Stimulated activated naive B cell treated with anti-CD40 and anti-IgM and Interleukin-4, amounts not matched to agents 10 μg/mL and 1 μg/mL and 100 μg/mL, for 72 hours (primary cell): ENCODE results near the gene ATP8A2.

Experiments
- ATAC-seq, 2 donors: fragments of 150-1000 bp; cut with Tn5 transposase; replicated peaks; 2 replicates each; pipeline ENCODE4 v1.10.0; 2021; ENCODE audit warnings: moderate library complexity in 1 of 2
- DNase-seq: peaks from one replicate; pipeline ENCODE4 v3.0.0; 2021
- H3K27ac Mint-ChIP-seq: one replicate; pipeline ENCODE4 v1.8.0; 2022; ENCODE audit warnings: mild to moderate bottlenecking, mixed read lengths
- H3K27me3 Mint-ChIP-seq, 2 donors: one replicate each; pipeline ENCODE4 v1.8.0; 2022; ENCODE audit warnings: mixed read lengths in 2 of 2
- H3K36me3 Mint-ChIP-seq, 2 donors: one replicate each; pipeline ENCODE4 v1.8.0; 2022; ENCODE audit warnings: mixed read lengths in 2 of 2, mild to moderate bottlenecking in 1 of 2
- H3K4me1 Mint-ChIP-seq, 2 donors: one replicate each; pipeline ENCODE4 v1.8.0; 2022; ENCODE audit warnings: mixed read lengths in 2 of 2, mild to moderate bottlenecking in 1 of 2
- H3K4me3 Mint-ChIP-seq, 2 donors: one replicate each; pipeline ENCODE4 v1.8.0; 2022; ENCODE audit warnings: mild to moderate bottlenecking in 2 of 2, mixed read lengths in 2 of 2, moderate library complexity in 1 of 2
- H3K9me3 Mint-ChIP-seq, 2 donors: one replicate each; pipeline ENCODE4 v1.8.0; 2022; ENCODE audit warnings: mixed read lengths in 2 of 2, mild to moderate bottlenecking in 1 of 2

Gene ATP8A2

DNA sequence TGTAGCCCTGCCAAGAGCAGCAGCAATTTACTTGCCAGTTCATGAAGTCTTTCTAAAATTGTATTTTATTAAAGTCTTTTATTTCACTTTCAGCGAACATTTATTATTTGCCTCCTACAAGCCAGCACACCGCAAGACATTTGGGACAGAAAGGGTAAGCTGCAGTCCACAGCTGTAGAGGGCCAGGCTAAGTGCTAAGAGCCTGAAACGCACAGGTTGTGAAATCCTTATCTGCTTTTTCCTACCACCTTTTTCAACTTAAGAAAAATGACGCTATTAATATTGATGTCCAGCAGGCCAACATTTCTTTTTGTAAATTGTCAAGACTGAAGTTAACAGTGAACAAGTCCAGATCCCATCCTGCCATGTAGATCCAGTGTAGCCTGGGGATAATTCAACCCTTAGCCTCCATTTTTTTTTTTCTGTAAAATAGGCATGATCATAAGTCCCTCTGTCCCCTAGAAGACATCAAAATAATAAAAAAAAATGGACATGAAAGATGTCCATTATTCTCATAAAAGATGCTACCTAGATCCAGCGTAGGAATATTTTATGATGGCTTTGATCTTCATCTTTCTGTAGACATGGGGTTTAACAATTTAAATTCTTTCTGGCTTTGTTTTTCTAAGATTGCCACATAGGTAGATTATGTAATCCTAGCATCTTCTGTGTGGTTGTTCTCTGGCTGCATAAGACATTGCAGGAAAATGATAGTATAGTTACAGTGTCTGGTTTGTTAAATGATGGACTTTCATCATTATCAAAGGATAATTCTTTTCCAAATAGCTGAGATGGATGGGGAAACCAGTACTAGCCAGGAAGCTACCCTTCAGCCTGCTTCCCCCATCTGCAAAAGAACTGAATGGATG is 551.7 kb downstream of the ATP8A2 start:
- H3K27me3 Mint-ChIP-seq, result peaks cover 4 to 18% of the 10 kb centered on the region in 2 donors
- DNase-seq (no peak), ATAC-seq (no peak)
- H3K36me3 Mint-ChIP-seq, result no peaks in the 10 kb centered on the region
- H3K9me3 Mint-ChIP-seq, result peaks cover 0 to 2% of the 10 kb centered on the region in 2 donors
- no peaks in the 10 kb centered on the region for H3K4me1 Mint-ChIP-seq
- H3K27ac Mint-ChIP-seq, result no peak overlapping the region
- H3K4me3 Mint-ChIP-seq, result no peak overlapping the region

DNA sequence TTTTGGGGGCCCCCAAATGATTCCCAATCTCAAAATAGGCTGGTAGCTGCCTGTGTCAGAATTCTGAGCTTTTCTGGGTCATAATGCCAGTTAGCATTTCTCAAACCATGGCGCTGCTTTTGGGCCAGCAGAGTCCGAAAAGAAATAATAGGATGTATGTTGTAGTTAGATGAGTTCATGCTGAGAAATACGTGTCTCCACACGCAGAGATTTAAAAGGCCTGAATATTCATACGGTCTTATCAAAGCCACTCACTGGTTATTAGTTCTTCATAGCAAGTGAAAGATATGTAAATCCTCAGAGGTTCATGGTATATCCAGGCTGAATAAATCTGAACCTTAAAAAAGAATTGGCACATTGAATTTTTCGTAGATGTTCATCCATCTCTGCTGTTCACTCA is 555.6 kb downstream of the ATP8A2 start:
- Mint-ChIP-seq H3K27me3 (peaks cover 5 to 16% of the 10 kb centered on the region in 2 donors), H3K4me1 (peaks cover 0 to 2% of the 10 kb centered on the region in 2 donors), H3K9me3 (peaks cover 0 to 2% of the 10 kb centered on the region in 2 donors), H3K36me3 (no peaks in the 10 kb centered on the region), H3K27ac (no peak overlapping the region), H3K4me3 (no peak overlapping the region)
- DNase-seq (no peak), ATAC-seq (no peak)

DNA sequence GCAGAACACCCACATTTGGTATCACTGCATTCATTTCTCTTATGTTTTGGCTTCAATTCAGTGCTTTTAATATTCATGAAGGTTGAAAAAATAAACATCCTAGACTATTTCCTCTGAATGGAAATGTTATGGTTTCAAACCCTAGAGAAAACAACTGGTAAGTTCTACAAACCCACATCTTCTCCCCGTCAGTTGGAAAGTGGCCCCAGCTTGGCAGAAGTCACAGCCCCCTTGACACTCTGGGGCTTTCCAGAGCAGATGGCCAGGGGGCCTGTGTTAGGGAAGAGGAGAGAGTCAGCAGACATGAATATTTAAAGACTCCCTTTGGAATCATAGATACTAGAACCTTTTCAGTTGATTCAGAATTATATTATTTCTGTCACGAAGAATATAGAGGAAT is 556.2 kb downstream of the ATP8A2 start:
- no peak for ATAC-seq

DNA sequence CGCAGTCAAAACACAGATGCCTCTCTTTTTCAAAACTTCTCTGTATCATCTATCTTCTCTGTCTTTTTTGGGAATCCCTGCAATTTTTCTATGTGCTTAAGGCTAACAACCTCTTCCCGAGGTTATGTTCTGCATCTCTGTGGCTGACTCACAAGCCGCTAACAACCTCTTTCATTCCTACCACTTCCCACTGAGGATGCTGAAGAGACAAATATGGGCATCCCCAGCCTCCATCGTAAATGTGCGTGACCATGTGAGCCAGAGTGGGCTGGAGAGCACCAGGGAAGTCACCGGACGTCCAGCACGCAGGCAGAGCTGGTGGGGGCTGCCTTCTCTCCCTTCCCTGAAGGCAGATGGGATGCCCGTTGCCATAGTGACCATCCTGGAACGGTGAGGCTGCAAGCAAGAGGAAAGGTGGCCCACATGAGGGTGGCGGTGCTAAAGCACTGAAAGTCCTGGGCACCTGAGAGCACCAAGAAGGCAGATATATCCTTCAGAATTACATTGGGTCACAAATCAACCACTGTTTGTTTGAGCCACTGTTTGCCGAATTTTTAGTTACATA is 557.2 kb downstream of the ATP8A2 start:
- no peak for ATAC-seq
- Mint-ChIP-seq H3K4me3 (no peak overlapping the region), H3K9me3 (peaks cover 0 to 2% of the 10 kb centered on the region in 2 donors), H3K27me3 (peaks cover 5 to 22% of the 10 kb centered on the region in 2 donors), H3K4me1 (peaks cover 0 to 2% of the 10 kb centered on the region in 2 donors), H3K36me3 (no peaks in the 10 kb centered on the region), H3K27ac (no peak overlapping the region)
- DNase-seq, result no peak

More for the DNA sequence above, 556.2 kb downstream of the ATP8A2 start:
- peaks cover 0 to 2% of the 10 kb centered on the region in 2 donors for H3K4me1 Mint-ChIP-seq
- H3K4me3 Mint-ChIP-seq, result no peak overlapping the region
- H3K9me3 Mint-ChIP-seq, result peaks cover 0 to 2% of the 10 kb centered on the region in 2 donors
- no peak for DNase-seq
- no peaks in the 10 kb centered on the region for H3K36me3 Mint-ChIP-seq
- H3K27me3 Mint-ChIP-seq, result peaks cover 5 to 16% of the 10 kb centered on the region in 2 donors
- H3K27ac Mint-ChIP-seq, result no peak overlapping the region

DNA sequence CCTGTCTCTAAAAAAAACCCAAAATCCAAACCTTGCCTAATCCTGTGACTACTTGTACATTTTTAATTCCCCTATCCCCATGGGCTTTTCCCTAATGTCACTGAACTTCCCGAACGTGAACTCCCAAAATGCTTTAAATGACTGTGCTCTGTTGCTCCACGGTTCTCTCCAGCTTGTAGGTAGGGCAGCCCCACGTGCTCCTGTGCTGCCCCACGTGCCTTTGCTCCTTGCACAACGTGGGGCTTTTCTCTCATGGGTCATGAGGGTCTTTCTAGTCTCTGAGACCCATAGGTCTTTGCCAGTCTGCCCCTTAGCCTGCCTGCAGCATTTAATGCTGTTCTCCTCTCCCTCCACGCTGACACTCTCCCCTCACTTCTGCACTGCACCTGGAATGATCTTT is 558.0 kb downstream of the ATP8A2 start:
- Mint-ChIP-seq H3K4me3 (no peak overlapping the region), H3K27ac (no peak overlapping the region), H3K27me3 (peaks cover 5 to 22% of the 10 kb centered on the region in 2 donors), H3K36me3 (no peaks in the 10 kb centered on the region), H3K9me3 (peaks cover 0 to under 1% of the 10 kb centered on the region in 2 donors), H3K4me1 (peaks cover 0 to 2% of the 10 kb centered on the region in 2 donors)
- DNase-seq (no peak), ATAC-seq (no peak)

DNA sequence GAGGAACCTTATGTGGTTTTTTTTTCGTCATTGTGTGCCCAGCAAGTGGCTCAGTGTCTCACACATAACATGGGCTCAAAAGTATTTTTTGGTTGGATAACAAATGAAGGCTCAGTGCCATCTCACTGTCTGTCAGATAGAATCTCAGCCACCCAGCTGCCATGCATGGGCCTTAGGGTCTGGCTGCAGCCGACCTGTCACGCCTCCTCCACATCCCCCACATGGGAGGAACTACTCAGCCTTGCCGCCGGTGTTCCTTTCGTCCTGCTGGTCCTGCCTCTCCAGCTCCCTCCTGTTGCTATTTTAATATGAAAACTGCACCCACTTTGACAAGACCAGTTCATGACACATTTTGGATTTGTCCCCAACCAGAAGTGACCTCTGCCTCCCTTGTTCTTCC is 558.9 kb downstream of the ATP8A2 start:
- ATAC-seq (no peak), DNase-seq (no peak)
- Mint-ChIP-seq H3K27me3 (peaks cover 5 to 22% of the 10 kb centered on the region in 2 donors), H3K36me3 (no peaks in the 10 kb centered on the region), H3K4me3 (no peak overlapping the region), H3K4me1 (peaks cover 0 to 2% of the 10 kb centered on the region in 2 donors), H3K9me3 (no peaks in the 10 kb centered on the region), H3K27ac (no peak overlapping the region)

DNA sequence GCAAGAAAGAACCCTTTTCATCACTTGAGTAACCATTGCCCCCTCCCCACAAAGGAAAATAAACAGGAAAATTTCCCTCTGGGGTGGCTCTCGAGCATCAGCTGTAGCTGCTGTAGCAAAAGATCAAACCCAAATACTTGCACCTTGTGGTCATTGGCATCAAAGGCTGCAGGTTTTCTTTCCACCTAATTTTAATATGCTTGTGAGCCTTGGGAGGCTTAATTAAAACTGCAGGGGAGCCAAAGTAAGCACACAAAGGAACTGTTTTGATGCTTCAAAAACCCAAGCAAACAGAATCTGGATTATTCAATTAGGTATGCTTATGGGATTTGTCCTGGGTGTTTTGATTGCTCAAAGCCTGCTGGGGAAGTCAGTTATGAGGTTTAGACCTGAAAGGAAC is 560.6 kb downstream of the ATP8A2 start:
- Mint-ChIP-seq H3K4me1 (peaks cover 0 to 2% of the 10 kb centered on the region in 2 donors), H3K36me3 (no peaks in the 10 kb centered on the region), H3K27me3 (peaks cover 0 to 17% of the 10 kb centered on the region in 2 donors), H3K9me3 (no peaks in the 10 kb centered on the region), H3K4me3 (no peak overlapping the region), H3K27ac (no peak overlapping the region)
- no peak for ATAC-seq
- DNase-seq, result no peak

DNA sequence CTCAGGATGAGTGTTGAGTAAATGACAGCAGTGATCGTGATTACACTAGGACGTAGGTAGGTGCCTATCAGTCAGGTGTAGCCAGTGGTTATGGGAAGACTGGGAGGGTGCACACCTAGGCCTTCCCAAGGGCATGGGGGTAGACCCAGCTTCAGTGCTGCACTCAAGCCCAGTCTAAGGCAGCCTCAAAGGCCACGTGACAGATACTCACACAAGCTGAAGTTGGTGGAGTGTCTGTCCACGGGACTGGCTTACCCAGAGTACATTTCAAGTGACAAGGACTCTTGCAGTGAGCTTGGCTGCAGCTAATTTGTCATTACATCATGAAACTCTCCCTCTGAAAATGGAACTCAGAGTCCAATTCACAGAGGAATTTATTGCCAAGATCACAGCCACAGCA is 561.7 kb downstream of the ATP8A2 start:
- no peak for ATAC-seq
- H3K9me3 Mint-ChIP-seq, result no peaks in the 10 kb centered on the region
- H3K4me1 Mint-ChIP-seq, result peaks cover 0 to 2% of the 10 kb centered on the region in 2 donors
- H3K27me3 Mint-ChIP-seq, result peaks cover 0 to 17% of the 10 kb centered on the region in 2 donors
- no peak for DNase-seq
- H3K27ac Mint-ChIP-seq, result no peak overlapping the region
- H3K36me3 Mint-ChIP-seq, result no peaks in the 10 kb centered on the region
- no peak overlapping the region for H3K4me3 Mint-ChIP-seq

DNA sequence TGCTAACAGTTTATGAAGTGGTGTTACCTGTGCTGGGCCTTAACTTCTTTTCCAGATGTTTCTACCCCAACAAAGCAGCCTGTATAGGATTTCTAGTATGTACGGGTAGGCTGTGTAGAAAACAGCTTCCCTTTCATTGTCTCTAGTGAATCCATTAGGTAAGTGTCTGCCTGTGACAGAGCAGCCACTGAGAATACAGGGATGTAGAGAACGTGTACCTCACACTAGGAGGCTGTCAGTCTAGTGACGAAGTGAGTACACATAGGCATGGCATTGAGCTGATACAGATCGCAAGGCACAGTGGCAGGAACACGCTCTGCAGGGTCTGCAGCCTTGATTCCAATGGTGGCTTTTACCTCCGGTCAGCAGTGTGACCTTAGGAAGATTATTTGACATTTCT is 562.4 kb downstream of the ATP8A2 start:
- Mint-ChIP-seq H3K27me3 (peaks cover under 1 to 12% of the 10 kb centered on the region in 2 donors), H3K4me3 (no peak overlapping the region), H3K36me3 (no peaks in the 10 kb centered on the region), H3K4me1 (peaks cover 0 to 2% of the 10 kb centered on the region in 2 donors), H3K9me3 (peaks cover 1% of the 10 kb centered on the region in 2 donors), H3K27ac (no peak overlapping the region)
- DNase-seq, result no peak
- no peak for ATAC-seq

DNA sequence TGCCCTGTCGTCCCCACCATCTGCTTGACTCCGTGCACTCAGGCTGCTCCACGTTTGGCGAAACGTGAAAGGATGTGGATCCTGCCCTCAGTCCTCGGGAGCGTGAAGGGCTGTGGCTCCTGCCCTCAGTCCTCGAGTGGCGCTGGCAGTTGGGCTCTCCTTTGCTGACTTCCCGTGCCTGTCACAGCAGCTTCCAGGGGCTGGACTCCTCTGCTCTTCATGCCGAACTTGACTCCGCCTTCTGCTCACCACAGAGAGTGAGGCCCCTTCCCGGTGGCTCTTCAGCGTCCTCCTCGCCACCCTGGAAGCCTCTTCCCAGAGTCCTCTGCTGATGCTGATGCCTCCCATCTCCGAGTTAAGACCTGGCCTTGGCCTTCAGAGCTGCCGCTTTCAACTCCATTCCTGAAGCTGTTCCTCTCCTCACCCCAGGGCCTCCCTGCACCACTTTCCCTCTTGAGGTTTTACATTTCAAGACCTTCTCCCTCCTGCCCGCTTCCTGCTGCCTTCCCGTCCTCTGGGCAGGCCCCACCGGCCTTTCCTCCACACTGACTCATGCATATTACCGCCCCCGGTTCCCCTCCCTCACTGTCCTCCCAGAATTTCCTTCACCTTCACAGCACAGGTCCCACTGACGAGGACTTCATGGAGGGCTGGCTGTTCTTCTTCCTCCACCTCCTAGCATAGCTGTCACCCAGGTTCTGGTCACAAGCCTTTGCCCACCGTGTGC is 568.4 kb downstream of the ATP8A2 start:
- Mint-ChIP-seq H3K4me1 (peaks cover 5% of the 10 kb centered on the region in 2 donors), H3K36me3 (no peaks in the 10 kb centered on the region), H3K4me3 (no peak overlapping the region), H3K27ac (no peak overlapping the region), H3K9me3 (peaks cover 1 to 6% of the 10 kb centered on the region in 2 donors), H3K27me3 (peaks cover 5 to 11% of the 10 kb centered on the region in 2 donors)
- DNase-seq (no peak), ATAC-seq (no peak)

DNA sequence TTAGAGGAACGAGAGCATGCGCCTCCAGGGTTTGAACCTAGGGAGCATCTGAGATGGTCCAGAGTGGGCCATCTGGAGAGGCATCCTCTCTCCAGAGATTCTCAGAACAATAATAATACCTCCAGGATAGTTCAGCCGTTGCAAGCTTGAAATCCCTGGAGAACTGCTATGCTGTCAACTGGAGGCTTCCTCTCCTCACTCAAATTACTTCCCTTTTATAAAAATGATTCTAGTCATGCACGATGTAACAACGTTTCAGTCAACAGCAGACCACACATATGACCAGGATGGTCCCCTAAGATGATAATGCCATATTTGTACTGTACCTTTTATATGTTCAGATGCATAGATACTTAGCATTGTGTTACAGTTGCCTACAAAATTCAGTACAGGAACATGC is 571.3 kb downstream of the ATP8A2 start:
- Mint-ChIP-seq H3K4me3 (no peak overlapping the region), H3K27ac (no peak overlapping the region), H3K4me1 (peaks cover 5% of the 10 kb centered on the region in 2 donors), H3K36me3 (no peaks in the 10 kb centered on the region), H3K27me3 (peaks cover 5 to 11% of the 10 kb centered on the region in 2 donors), H3K9me3 (peaks cover 1 to 6% of the 10 kb centered on the region in 2 donors)
- ATAC-seq (no peak), DNase-seq (no peak)

DNA sequence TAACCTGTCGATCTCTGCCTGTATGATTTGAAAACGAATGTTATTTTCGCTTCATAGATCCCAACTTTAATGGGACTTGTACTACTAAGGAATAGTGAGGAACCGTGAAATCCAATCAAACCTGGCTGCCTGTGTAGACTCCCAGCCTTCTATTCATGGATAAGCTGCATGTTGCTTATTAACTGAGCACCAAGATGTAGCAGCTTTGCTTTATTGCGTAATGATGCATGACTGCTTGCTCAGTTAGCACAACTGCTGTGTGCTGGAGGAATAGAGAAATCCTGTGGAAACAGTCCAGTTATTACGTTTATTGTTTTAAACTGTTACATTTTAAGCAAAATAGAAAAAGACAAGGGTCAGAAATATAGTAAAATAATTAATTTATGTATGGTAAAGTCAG is 571.9 kb downstream of the ATP8A2 start:
- Mint-ChIP-seq H3K4me3 (no peak overlapping the region), H3K27me3 (peaks cover 5 to 11% of the 10 kb centered on the region in 2 donors), H3K27ac (no peak overlapping the region), H3K9me3 (peaks cover 1 to 6% of the 10 kb centered on the region in 2 donors), H3K36me3 (no peaks in the 10 kb centered on the region), H3K4me1 (peaks cover 5% of the 10 kb centered on the region in 2 donors)
- DNase-seq (no peak), ATAC-seq (no peak)

DNA sequence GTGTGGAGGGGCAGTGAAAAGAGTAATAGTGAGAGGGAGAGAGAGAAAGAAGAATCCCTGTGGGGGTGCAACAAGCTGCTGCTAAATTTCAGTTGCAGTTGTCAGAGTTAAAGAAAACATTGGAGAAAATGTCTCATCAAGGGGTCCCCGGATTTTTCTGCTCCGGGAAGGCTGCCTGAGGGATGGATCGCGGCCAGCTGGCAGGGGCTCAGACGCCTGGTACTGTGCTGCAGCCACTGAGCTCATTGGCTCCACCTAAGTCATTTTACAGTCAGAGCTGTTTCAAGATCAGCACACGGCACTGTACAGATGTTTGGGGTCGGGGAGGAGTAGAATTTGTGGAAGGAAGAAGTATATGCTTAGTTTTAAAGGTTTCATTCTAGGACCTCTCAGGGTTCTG is 573.8 kb downstream of the ATP8A2 start:
- ATAC-seq (no peak), DNase-seq (no peak)
- H3K4me3 Mint-ChIP-seq, result no peak overlapping the region
- H3K27me3 Mint-ChIP-seq, result peaks cover under 1 to 5% of the 10 kb centered on the region in 2 donors
- no peaks in the 10 kb centered on the region for H3K9me3 Mint-ChIP-seq
- H3K36me3 Mint-ChIP-seq, result no peaks in the 10 kb centered on the region
- H3K27ac Mint-ChIP-seq, result no peak overlapping the region
- peaks cover 0 to 5% of the 10 kb centered on the region in 2 donors for H3K4me1 Mint-ChIP-seq

DNA sequence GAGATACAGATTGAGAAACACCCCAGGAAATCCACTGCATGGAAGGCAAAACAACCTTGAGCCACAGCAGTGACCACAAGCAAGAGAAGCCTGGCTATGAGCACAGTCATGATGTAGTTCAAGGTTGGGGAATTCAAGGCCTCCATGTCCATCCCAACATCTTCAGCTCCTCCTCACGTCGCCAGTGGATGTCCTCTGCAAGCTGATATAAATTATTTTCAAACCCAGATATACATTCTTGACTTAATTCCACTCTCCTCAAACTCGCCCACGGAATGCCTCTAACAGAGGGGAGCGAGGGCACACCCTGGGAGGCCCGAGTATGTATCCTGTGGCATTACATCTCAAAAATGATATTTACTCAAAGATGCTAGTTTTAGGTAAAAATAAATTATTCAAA is 574.5 kb downstream of the ATP8A2 start:
- Mint-ChIP-seq H3K27ac (no peak overlapping the region), H3K27me3 (peaks cover 0 to 2% of the 10 kb centered on the region in 2 donors), H3K9me3 (no peaks in the 10 kb centered on the region), H3K4me3 (no peak overlapping the region), H3K36me3 (no peaks in the 10 kb centered on the region), H3K4me1 (peaks cover 0 to 5% of the 10 kb centered on the region in 2 donors)
- DNase-seq (no peak), ATAC-seq (no peak)
